Endodermal cell (in vitro differentiated cells): ENCODE data around the gene GBGT1. TPM values are rescaled to one million over a fixed set of nuclear protein-coding genes. Genes with fewer than 3 reads are reported as not detected.
A peak's percentile ranks its signal among the peaks of the same experiment; 100 is the strongest.

Experiments
- DNase-seq: peaks from one replicate; pipeline ENCODE4 v3.0.0-alpha.2; 2017
- H3K27ac ChIP-seq: 2 replicates; pipeline ENCODE4 v1.5.1; 2013; ENCODE audit warnings: mild to moderate bottlenecking, low read depth, low read length, moderate library complexity
- H3K27me3 ChIP-seq: 2 replicates; pipeline ENCODE4 v1.6.1; 2013; ENCODE audit warnings: mild to moderate bottlenecking, low read length, moderate library complexity; ENCODE audit not compliant: insufficient read depth, control insufficient read depth, poor library complexity, severe bottlenecking
- H3K36me3 ChIP-seq: 2 replicates; pipeline ENCODE4 v1.7.0; 2013; ENCODE audit warnings: mild to moderate bottlenecking, low read length, moderate library complexity; ENCODE audit not compliant: control insufficient read depth, insufficient read depth
- H3K4me1 ChIP-seq: one replicate; pipeline ENCODE4 v1.7.0; 2013; ENCODE audit warnings: low read length; ENCODE audit not compliant: control insufficient read depth, insufficient read depth
- H3K4me3 ChIP-seq: 2 replicates; pipeline ENCODE4 v1.5.1; 2013; ENCODE audit warnings: mild to moderate bottlenecking, low read length, moderate library complexity
- H3K9ac ChIP-seq: 2 replicates; pipeline ENCODE4 v1.6.1; 2013; ENCODE audit warnings: mild to moderate bottlenecking, low read length, moderate library complexity; ENCODE audit not compliant: poor library complexity, severe bottlenecking; ENCODE audit errors: extremely low read depth
- H3K9me3 ChIP-seq: 2 replicates; pipeline ENCODE4 v1.6.1; 2013; ENCODE audit warnings: mild to moderate bottlenecking, low read length, moderate library complexity; ENCODE audit not compliant: control insufficient read depth
- H3K27ac Mint-ChIP-seq: 2 replicates; pipeline ENCODE4 v1.8.0; 2020; ENCODE audit warnings: mixed read lengths
- H3K27me3 Mint-ChIP-seq: 2 replicates; pipeline ENCODE4 v1.8.0; 2021; ENCODE audit warnings: mild to moderate bottlenecking, mixed read lengths; ENCODE audit not compliant: insufficient read depth
- H3K36me3 Mint-ChIP-seq: 2 replicates; pipeline ENCODE4 v1.8.0; 2020; ENCODE audit warnings: low read depth, mixed read lengths
- H3K4me1 Mint-ChIP-seq: 2 replicates; pipeline ENCODE4 v1.8.0; 2020; ENCODE audit warnings: mixed read lengths
- H3K4me3 Mint-ChIP-seq: 2 replicates; pipeline ENCODE4 v1.8.0; 2020; ENCODE audit warnings: mild to moderate bottlenecking, moderate library complexity, mixed read lengths
- H3K9me3 Mint-ChIP-seq: 2 replicates; pipeline ENCODE4 v1.8.0; 2020; ENCODE audit warnings: mild to moderate bottlenecking, mixed read lengths
- WGBS, 2 experiments: methylation state at CpG; one replicate each; pipeline versions ENCODE4 v1.1.5 to v1.1.7; 2013; ENCODE audit warnings: missing lambda C conversion rate in 2 of 2, mixed read lengths in 1 of 2; ENCODE audit not compliant: insufficient coverage in 1 of 2, insufficient read length in 1 of 2; 5-methylcytosine and 5-hydroxymethylcytosine counted together
- total RNA-seq, 2 donors: library from RNA; stranded (reverse); fragmentation: NEBNext Ultra II Directional in 1 of 2; extraction: Animal tissue kit (Norgen Biotek cat#: 25700) in 1 of 2; gene quantifications; 2 replicates in 1 of 2; 3 replicates in 1 of 2; pipeline ENCODE4 v1.2.1, GENCODE V29; 2021
- TF ChIP-seq, protein P1 (sequence below): fragments of 200-600 bp; sonication (generic); conservative IDR thresholded peaks from 2 replicates; pipeline ENCODE4 v1.5.0; 2021; ENCODE audit warnings: antibody characterized with exemption, mild to moderate bottlenecking

The GBGT1 gene
- total RNA-seq, 2 donors from 2014 or later, result 28.2 to 29.1 TPM

DNA sequence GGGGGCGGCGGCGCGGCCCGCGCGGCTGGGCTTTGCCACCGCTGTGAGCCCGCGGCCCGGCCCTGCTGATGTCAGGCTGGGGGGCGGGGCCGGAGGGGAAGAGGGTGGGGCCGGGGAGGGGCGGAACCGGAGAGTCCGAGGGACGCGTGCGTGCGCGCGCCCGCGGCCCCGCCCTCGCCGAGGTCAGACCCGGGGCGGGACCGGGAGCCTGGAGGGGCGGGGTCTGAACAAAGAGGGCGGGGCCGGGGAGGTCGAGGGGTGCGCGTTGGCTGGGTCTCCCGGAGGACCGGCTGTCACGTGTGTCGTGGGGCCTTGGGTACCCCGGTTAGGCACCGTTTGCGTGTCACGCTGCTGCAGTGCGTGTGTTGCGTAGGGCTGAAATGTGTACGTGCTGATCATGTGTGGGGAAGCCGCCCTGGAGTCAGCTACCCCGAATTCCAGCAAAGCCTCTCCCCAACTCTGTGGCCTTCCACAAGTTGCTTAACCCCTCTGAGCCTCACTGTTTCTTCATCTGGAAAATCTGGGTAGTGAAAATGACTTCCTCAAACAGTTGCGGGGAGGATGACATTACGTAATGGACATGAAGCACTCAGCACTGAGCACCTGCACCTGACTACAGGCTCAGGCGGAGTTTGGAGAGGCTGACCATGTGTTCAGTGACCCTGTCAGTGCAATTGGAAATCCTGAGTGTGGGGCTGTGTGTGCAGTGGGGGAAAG, 42.4 kb downstream of the GBGT1 start, which contains the start of gene RALGDS:
Gene RALGDS (minus strand): TSS at position 43 of the 717 bp plus-strand sequence. CDS start 86 bp downstream, outside the sequence.
- H3K4me1 Mint-ChIP-seq, result peaks cover 10% of the 10 kb centered on the region
- no peaks in the 10 kb centered on the region for H3K9me3 Mint-ChIP-seq
- H3K27me3 ChIP-seq, result no peaks in the 10 kb centered on the region
- H3K36me3 ChIP-seq, result no peaks in the 10 kb centered on the region
- H3K4me3 ChIP-seq, result peak within 1 kb of the TSS; percentile 79
- H3K9me3 ChIP-seq, result no peaks in the 10 kb centered on the region
- peak within 1 kb of the TSS; percentile 64 for H3K4me3 Mint-ChIP-seq
- WGBS, 2 experiments, result 14 to 65% methylated on average over 10 to 53 of the region's 53 CpGs
- H3K27me3 Mint-ChIP-seq, result peaks cover 38% of the 10 kb centered on the region
- peak; percentile 96 for DNase-seq
- H3K27ac ChIP-seq, result peak within 1 kb of the TSS; percentile 89
- no peak within 1 kb of the TSS for H3K27ac Mint-ChIP-seq
- peak within 1 kb of the TSS; percentile 35 for H3K9ac ChIP-seq
- peaks cover 5% of the 10 kb centered on the region for H3K36me3 Mint-ChIP-seq
- TF ChIP-seq, protein P1, sequence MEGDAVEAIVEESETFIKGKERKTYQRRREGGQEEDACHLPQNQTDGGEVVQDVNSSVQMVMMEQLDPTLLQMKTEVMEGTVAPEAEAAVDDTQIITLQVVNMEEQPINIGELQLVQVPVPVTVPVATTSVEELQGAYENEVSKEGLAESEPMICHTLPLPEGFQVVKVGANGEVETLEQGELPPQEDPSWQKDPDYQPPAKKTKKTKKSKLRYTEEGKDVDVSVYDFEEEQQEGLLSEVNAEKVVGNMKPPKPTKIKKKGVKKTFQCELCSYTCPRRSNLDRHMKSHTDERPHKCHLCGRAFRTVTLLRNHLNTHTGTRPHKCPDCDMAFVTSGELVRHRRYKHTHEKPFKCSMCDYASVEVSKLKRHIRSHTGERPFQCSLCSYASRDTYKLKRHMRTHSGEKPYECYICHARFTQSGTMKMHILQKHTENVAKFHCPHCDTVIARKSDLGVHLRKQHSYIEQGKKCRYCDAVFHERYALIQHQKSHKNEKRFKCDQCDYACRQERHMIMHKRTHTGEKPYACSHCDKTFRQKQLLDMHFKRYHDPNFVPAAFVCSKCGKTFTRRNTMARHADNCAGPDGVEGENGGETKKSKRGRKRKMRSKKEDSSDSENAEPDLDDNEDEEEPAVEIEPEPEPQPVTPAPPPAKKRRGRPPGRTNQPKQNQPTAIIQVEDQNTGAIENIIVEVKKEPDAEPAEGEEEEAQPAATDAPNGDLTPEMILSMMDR, result no peak
- H3K4me1 ChIP-seq, result peaks cover 9% of the 10 kb centered on the region

DNA sequence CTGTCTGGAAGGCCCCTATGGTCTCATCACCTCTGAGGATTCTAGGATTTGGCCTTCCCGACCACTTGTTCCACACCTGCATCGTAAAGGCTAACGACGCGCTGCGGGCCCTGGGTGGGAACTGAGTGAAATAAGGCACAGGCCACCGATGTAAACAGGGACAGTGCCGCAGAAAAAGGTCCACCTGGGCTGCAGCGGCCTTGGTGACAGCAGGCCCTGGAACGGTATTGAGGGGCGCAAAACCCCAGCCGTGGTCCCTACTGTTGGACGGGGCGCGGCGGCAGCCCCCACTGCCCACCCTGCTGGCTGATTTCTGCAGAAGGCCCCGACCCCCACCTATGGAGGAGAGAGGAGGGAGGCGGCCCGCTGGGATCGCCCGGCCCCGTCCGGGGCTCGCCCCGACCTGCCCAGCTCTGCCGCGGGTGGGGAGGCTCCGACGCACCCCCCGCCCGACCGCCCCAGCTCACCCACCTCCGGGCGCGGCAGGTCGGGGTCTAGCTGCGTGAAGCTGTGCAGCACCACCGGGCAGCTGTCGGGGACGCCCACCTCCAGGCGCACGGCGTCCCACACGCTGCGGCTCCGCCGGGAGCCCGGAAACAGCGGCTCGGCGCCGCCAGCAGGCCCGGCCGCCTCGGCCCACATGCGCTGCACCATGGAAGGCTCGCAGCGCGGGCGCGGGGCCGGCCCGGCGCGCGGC, 43.1 kb downstream of the GBGT1 start:
- no peaks in the 10 kb centered on the region for H3K9me3 ChIP-seq
- H3K4me3 ChIP-seq, result peak overlapping the region; percentile 79
- 4 to 7% methylated on average over 23 to 66 of the region's 66 CpGs for WGBS, 2 experiments
- H3K36me3 ChIP-seq, result no peaks in the 10 kb centered on the region
- peak overlapping the region; percentile 49 for H3K27ac ChIP-seq
- peak overlapping the region; percentile 64 for H3K4me3 Mint-ChIP-seq
- H3K36me3 Mint-ChIP-seq, result peaks cover 5% of the 10 kb centered on the region
- H3K4me1 ChIP-seq, result peaks cover 9% of the 10 kb centered on the region
- H3K27ac Mint-ChIP-seq, result no peak overlapping the region
- H3K27me3 ChIP-seq, result no peaks in the 10 kb centered on the region
- peaks cover 37% of the 10 kb centered on the region for H3K27me3 Mint-ChIP-seq
- peak; percentile 63 for DNase-seq
- peak overlapping the region; percentile 35 for H3K9ac ChIP-seq
- TF ChIP-seq, protein P1, result no peak
- no peaks in the 10 kb centered on the region for H3K9me3 Mint-ChIP-seq
- H3K4me1 Mint-ChIP-seq, result peaks cover 10% of the 10 kb centered on the region

DNA sequence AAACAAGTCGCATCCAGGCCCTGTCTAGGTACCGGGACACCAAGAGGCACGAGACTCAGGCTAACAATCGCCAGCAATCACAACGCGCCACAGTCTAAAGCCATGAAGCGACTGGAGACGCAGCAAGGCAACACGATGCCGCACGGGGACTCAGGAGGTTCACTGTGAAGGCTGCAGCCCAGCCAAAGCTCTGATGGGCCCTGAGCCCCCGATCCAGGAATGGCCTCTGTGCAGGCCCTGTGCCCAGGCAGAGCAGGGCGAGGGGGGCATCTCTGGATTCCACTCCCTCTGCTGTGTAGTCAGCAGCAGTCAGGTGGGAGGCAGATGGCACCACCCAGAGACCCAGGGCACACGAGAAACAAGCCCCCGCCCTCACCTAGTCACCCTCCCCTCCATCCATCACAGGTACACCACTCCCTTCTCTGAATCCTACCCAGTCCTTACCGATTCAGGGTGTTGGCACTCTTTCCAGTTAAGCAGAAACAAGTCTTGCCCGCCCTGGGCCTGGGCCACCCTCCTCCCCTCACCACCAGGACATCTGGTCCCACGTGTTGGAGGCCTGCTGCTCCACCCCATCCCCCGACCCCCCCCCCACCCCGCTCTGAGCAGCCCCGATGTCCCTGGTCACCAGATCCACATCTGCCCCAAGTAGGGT, 43.7 kb downstream of the GBGT1 start:
- peak overlapping the region; percentile 89 for H3K27ac ChIP-seq
- Mint-ChIP-seq H3K27ac (no peak overlapping the region), H3K27me3 (peaks cover 35% of the 10 kb centered on the region), H3K9me3 (no peaks in the 10 kb centered on the region), H3K36me3 (peaks cover 3% of the 10 kb centered on the region), H3K4me3 (peak overlapping the region; percentile 64), H3K4me1 (peaks cover 10% of the 10 kb centered on the region)
- 75 to 77% methylated on average over 11 to 19 of the region's 21 CpGs for WGBS, 2 experiments
- H3K27me3 ChIP-seq, result no peaks in the 10 kb centered on the region
- H3K9me3 ChIP-seq, result no peaks in the 10 kb centered on the region
- DNase-seq, result no peak
- H3K4me3 ChIP-seq, result peak overlapping the region; percentile 79
- TF ChIP-seq, protein P1, result no peak
- H3K36me3 ChIP-seq, result no peaks in the 10 kb centered on the region
- H3K9ac ChIP-seq, result no peak overlapping the region
- peaks cover 9% of the 10 kb centered on the region for H3K4me1 ChIP-seq
